ENCODE measurements around the gene TBCC.

- TF ChIP-seq CTCF (IDR thresholded peaks at IDR 0.05) = no peak
- no peak for TF ChIP-seq POLR2A (IDR thresholded peaks at IDR 0.05)
These were observed 19.9 kb downstream of the TBCC start for GRCh38 chr6:42726026-42726425.

Data from sigmoid colon (tissue), 3 donors.